SJCRH30 (cell line): Measurements from ENCODE around the gene SPAG6. TPM values are rescaled to one million over a fixed set of nuclear protein-coding genes. Genes with fewer than 3 reads are reported as not detected.

Experiments
- DNase-seq, 2 experiments: peaks; one replicate each; pipeline ENCODE4 v3.0.0-alpha.2; 2015 to 2020
- H3K27ac ChIP-seq: fragments of 250-450 bp; sonication (Bioruptor Pico); 2 replicates; pipeline ENCODE4 v1.5.1; 2020; ENCODE audit warnings: mild to moderate bottlenecking, moderate library complexity
- H3K27me3 ChIP-seq: fragments of 250-450 bp; sonication (Bioruptor Pico); 2 replicates; pipeline ENCODE4 v1.5.1; 2020; ENCODE audit warnings: mild to moderate bottlenecking, moderate library complexity
- H3K36me3 ChIP-seq: fragments of 250-450 bp; sonication (Bioruptor Pico); 2 replicates; pipeline ENCODE4 v1.5.1; 2020; ENCODE audit warnings: mild to moderate bottlenecking, moderate library complexity
- H3K4me1 ChIP-seq: fragments of 250-450 bp; sonication (Bioruptor Pico); 2 replicates; pipeline ENCODE4 v1.5.1; 2020; ENCODE audit warnings: mild to moderate bottlenecking, moderate library complexity
- H3K4me3 ChIP-seq: fragments of 250-450 bp; sonication (Bioruptor Pico); 2 replicates; pipeline ENCODE4 v1.5.1; 2020; ENCODE audit warnings: mild to moderate bottlenecking, moderate library complexity
- H3K9me3 ChIP-seq: fragments of 250-450 bp; sonication (Bioruptor Pico); replicated peaks from 2 replicates; pipeline ENCODE4 v1.5.1; 2020; ENCODE audit warnings: mild to moderate bottlenecking, moderate library complexity
- total RNA-seq: library from RNA; depleted of rRNA; stranded (reverse); fragments of >200 nt; shearing (Covaris generic); gene quantifications from 2 replicates; pipeline ENCODE4 v1.2.3, GENCODE V29; 2014; rRNA removed

SPAG6 gene
- total RNA-seq, 1 experiment from 2014 or later, result 1.3 TPM

GRCh38 chr10:22456486-22456885 is 111.2 kb downstream of the SPAG6 start:
- no peaks in the 10 kb centered on the region; the same call in 1 of the 2 replicates for H3K9me3 ChIP-seq
- H3K27ac ChIP-seq, result no peak overlapping the region
- no peak for DNase-seq
- no peak overlapping the region for H3K4me3 ChIP-seq
- H3K36me3 ChIP-seq, result no peaks in the 10 kb centered on the region
- peaks cover 27% of the 10 kb centered on the region for H3K4me1 ChIP-seq
- H3K27me3 ChIP-seq, result no peaks in the 10 kb centered on the region

- Histone ChIP-seq H3K4me3 (no peak overlapping the region), H3K4me1 (peaks cover 23% of the 10 kb centered on the region), H3K27ac (no peak overlapping the region), H3K36me3 (no peaks in the 10 kb centered on the region), H3K27me3 (no peaks in the 10 kb centered on the region), H3K9me3 (no peaks in the 10 kb centered on the region)
- no peak for DNase-seq
These were observed 113.2 kb downstream of the SPAG6 start for GRCh38 chr10:22458272-22459038.

GRCh38 chr10:22459496-22459895 is 114.2 kb downstream of the SPAG6 start:
- no peak for DNase-seq
- H3K4me3 ChIP-seq, result no peak overlapping the region
- no peaks in the 10 kb centered on the region for H3K27me3 ChIP-seq
- H3K36me3 ChIP-seq, result no peaks in the 10 kb centered on the region
- H3K27ac ChIP-seq, result no peak overlapping the region
- H3K4me1 ChIP-seq, result peaks cover 13% of the 10 kb centered on the region
- no peaks in the 10 kb centered on the region for H3K9me3 ChIP-seq

GRCh38 chr10:22460101-22460500 is 114.8 kb downstream of the SPAG6 start:
- no peak overlapping the region for H3K4me3 ChIP-seq
- no peaks in the 10 kb centered on the region for H3K36me3 ChIP-seq
- no peak for DNase-seq
- H3K9me3 ChIP-seq, result no peaks in the 10 kb centered on the region
- H3K4me1 ChIP-seq, result peaks cover 9% of the 10 kb centered on the region
- H3K27ac ChIP-seq, result no peak overlapping the region
- no peaks in the 10 kb centered on the region for H3K27me3 ChIP-seq

DNA sequence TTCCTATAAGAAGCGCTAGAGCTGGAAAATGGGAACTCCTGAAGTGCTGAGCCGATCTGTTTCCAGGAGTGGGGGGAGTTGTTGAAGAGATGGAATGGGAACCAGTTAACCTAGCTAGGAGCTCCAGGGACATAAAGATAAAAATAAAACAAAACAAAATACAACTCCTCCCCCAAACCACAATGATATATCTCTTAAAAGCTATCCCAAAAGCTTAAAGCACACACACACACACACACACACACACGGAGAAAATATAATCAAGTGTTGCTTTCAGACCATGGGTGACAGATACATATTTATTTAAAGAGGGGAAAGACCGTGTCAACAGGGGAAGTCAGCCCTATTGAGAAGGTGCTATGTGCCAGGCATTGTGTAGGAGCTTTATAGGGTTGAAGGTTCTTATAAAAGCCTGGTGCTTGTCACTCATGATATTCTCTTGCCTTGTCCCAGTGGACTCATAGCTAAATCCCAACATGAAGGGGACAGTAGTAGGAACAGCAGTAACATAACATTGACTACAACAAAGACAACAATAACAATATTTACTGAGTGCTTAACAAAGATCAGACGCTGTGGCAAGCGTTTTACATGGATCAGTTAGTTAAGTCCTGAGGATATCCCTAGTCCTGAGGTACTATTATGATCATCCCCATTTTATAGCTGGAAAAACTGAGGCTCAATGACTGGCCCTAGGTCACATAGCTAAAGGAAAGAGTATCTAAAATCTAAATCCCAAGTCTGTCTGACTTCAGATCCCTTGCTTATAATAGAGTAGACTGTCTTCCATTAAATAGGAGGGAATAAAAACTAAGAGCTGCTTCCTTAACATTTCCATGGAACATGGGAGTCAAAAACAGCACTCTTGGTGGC is 115.5 kb downstream of the SPAG6 start:
- Histone ChIP-seq H3K4me3 (no peak overlapping the region), H3K27me3 (no peaks in the 10 kb centered on the region), H3K36me3 (no peaks in the 10 kb centered on the region), H3K27ac (no peak overlapping the region), H3K4me1 (peaks cover 9% of the 10 kb centered on the region; the same call in 1 of the 2 replicates), H3K9me3 (no peaks in the 10 kb centered on the region)
- no peak for DNase-seq

- Histone ChIP-seq H3K36me3 (no peaks in the 10 kb centered on the region), H3K27ac (no peak overlapping the region), H3K9me3 (no peaks in the 10 kb centered on the region), H3K4me1 (peaks cover 9% of the 10 kb centered on the region; the same call in 1 of the 2 replicates), H3K4me3 (no peak overlapping the region), H3K27me3 (no peaks in the 10 kb centered on the region)
- DNase-seq, result no peak
These were observed 116.6 kb downstream of the SPAG6 start for GRCh38 chr10:22461891-22462290.

GRCh38 chr10:22463255-22463654 is 118.0 kb downstream of the SPAG6 start:
- Histone ChIP-seq H3K27me3 (no peaks in the 10 kb centered on the region), H3K4me3 (no peak overlapping the region), H3K9me3 (no peaks in the 10 kb centered on the region), H3K4me1 (peaks cover 9% of the 10 kb centered on the region; the same call in 1 of the 2 replicates), H3K27ac (no peak overlapping the region), H3K36me3 (no peaks in the 10 kb centered on the region)
- DNase-seq, result no peak

DNA sequence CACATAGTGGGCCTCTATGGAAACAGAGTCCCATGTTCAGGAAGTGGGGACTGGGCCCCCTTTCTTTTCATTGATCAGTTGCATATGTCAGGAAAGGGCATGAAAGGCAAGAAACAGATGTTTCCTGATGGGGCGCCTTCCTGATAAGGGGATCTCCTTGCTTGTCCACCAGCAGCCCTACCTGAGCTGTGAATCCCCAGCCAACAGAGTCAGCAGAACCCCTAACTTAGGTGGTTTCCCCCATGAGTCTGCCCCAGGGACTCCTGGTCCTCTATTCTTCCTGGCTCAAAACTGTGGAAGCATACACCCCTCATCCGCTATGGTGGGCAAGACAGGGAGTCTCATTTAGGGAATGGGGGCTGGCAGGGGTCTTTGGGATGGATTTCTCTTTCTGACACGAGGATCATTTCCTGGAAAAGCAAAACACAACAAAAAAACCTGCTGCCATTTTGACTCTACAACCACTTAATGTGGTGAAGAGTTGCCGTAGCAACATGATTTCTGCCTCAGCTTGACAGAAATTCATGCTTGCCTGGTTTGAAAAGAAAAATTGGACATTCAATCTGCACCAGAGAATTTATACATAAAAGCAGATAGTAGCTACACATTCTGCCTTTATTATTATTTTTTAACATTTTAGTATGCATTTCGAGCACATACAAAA is 119.8 kb downstream of the SPAG6 start:
- H3K9me3 ChIP-seq, result no peaks in the 10 kb centered on the region
- no peak for DNase-seq
- H3K27me3 ChIP-seq, result no peaks in the 10 kb centered on the region
- no peak overlapping the region for H3K4me3 ChIP-seq
- H3K27ac ChIP-seq, result no peak overlapping the region
- no peaks in the 10 kb centered on the region for H3K36me3 ChIP-seq
- 0 out of 2 replicates have a peak, but pooled peaks cover 2% of the 10 kb centered on the region for H3K4me1 ChIP-seq

DNA sequence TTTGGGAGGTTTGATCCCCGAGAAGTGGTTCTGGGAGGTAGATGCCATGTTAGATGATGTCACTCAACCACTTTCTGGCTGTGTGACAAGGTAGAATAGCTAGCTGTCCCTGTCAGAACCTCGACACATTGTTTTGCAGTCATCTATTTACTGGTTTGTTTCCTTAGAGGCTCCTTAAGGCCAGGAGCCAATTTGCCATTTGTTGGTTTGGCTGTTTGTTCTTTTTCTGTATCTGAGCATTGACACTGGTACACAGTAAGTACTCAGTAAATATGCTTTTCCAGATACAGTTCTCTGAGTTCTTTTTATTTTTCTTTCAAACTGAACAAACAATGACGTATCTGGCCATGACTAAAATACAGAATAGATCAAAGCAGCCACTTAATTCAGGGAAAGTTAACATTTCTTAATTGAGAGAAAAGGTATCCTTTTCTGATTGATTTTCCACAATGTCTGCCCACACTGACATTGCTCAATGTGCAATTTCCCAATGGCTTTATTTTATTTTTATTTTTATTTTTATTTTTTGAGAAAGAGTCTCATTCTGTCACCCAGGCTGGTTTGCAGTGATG is 121.6 kb downstream of the SPAG6 start:
- no peaks in the 10 kb centered on the region for H3K36me3 ChIP-seq
- DNase-seq, result no peak

More for the DNA sequence above, 121.6 kb downstream of the SPAG6 start:
- Histone ChIP-seq H3K27me3 (no peaks in the 10 kb centered on the region), H3K4me3 (no peak overlapping the region), H3K27ac (no peak overlapping the region), H3K9me3 (no peaks in the 10 kb centered on the region), H3K4me1 (no peaks in the 10 kb centered on the region)

Other genes starting within 250 kb of the SPAG6 start
- gene EBLN1, start 127.5 kb upstream of the SPAG6 start, total RNA-seq, result not detected in 2 replicates
- gene COMMD3, start 29.1 kb upstream of the SPAG6 start, total RNA-seq, result 47.7 and 49.7 TPM in 2 replicates
- gene BMI1, start 24.4 kb upstream of the SPAG6 start, total RNA-seq, result 81.9 and 103 TPM in 2 replicates